ENCODE results near the gene STAC. TPM values are rescaled to one million over a fixed set of nuclear protein-coding genes. Genes with fewer than 3 reads are reported as not detected.
"Not testable (repeated sequence)": the region's sequence is repeated elsewhere in the genome, so short reads cannot be mapped to it uniquely, and the experiment has no call there.

Gene STAC
- total RNA-seq, 2 experiments from 2014 or later, result not detected

GRCh38 chr3:36486009-36486795 is 105.9 kb downstream of the STAC start:
- Mint-ChIP-seq H3K36me3 (ENCODE audit: low read depth) (no peaks in the 10 kb centered on the region), H3K4me1 (ENCODE audit: low read depth) (no peaks in the 10 kb centered on the region), H3K9me3 (no peaks in the 10 kb centered on the region), H3K27ac (no peak overlapping the region), H3K4me3 (no peak overlapping the region), H3K27me3 (ENCODE audit: low read depth) (peaks cover 2% of the 10 kb centered on the region)
- no peak for DNase-seq
- CTCF ChIA-PET, result interaction anchor here (0.6 kb wide), 1 partner anchor 141 kb away, joined by 3 read pairs; no protein-coding TSS in a partner anchor
- intact Hi-C loops (cut with micrococcal nuclease), result no loop called here

GRCh38 chr3:36487616-36488015 is 107.3 kb downstream of the STAC start:
- no peaks in the 10 kb centered on the region for H3K36me3 Mint-ChIP-seq (ENCODE audit: low read depth)
- no peak overlapping the region for H3K4me3 Mint-ChIP-seq
- CTCF ChIA-PET, result no interaction called here
- no peaks in the 10 kb centered on the region for H3K9me3 Mint-ChIP-seq
- peaks cover 2% of the 10 kb centered on the region for H3K27me3 Mint-ChIP-seq (ENCODE audit: low read depth)
- no peaks in the 10 kb centered on the region for H3K4me1 Mint-ChIP-seq (ENCODE audit: low read depth)
- DNase-seq, result no peak
- no peak overlapping the region for H3K27ac Mint-ChIP-seq
- intact Hi-C loops (cut with micrococcal nuclease), result no loop called here

- H3K27me3 Mint-ChIP-seq (ENCODE audit: low read depth), result peaks cover under 1% of the 10 kb centered on the region
- H3K9me3 Mint-ChIP-seq, result no peaks in the 10 kb centered on the region
- H3K27ac Mint-ChIP-seq, result no peak overlapping the region
- no peak overlapping the region for H3K4me3 Mint-ChIP-seq
- DNase-seq, result no peak
- no peaks in the 10 kb centered on the region for H3K4me1 Mint-ChIP-seq (ENCODE audit: low read depth)
- intact Hi-C loops (cut with micrococcal nuclease), result no loop called here
- CTCF ChIA-PET, result no interaction called here
- no peaks in the 10 kb centered on the region for H3K36me3 Mint-ChIP-seq (ENCODE audit: low read depth)
Observed at GRCh38 chr3:36488077-36488789, 107.9 kb downstream of the STAC start.

GRCh38 chr3:36489101-36489500 is 108.8 kb downstream of the STAC start:
- CTCF ChIA-PET, result no interaction called here
- no peak overlapping the region for H3K4me3 Mint-ChIP-seq
- intact Hi-C loops (cut with micrococcal nuclease), result no loop called here
- H3K36me3 Mint-ChIP-seq (ENCODE audit: low read depth), result no peaks in the 10 kb centered on the region
- no peaks in the 10 kb centered on the region for H3K9me3 Mint-ChIP-seq
- DNase-seq, result no peak
- H3K27ac Mint-ChIP-seq, result no peak overlapping the region
- no peaks in the 10 kb centered on the region for H3K4me1 Mint-ChIP-seq (ENCODE audit: low read depth)
- H3K27me3 Mint-ChIP-seq (ENCODE audit: low read depth), result no peaks in the 10 kb centered on the region

GRCh38 chr3:36489679-36490425 is 109.5 kb downstream of the STAC start:
- Mint-ChIP-seq H3K4me3 (no peak overlapping the region), H3K27me3 (ENCODE audit: low read depth) (peaks cover 2% of the 10 kb centered on the region), H3K36me3 (ENCODE audit: low read depth) (no peaks in the 10 kb centered on the region), H3K27ac (no peak overlapping the region), H3K9me3 (no peaks in the 10 kb centered on the region), H3K4me1 (ENCODE audit: low read depth) (no peaks in the 10 kb centered on the region)
- CTCF ChIA-PET, result no interaction called here
- DNase-seq, result no peak
- intact Hi-C loops (cut with micrococcal nuclease), result no loop called here

- intact Hi-C loops (cut with micrococcal nuclease), result no loop called here
- CTCF ChIA-PET, result no interaction called here
- Mint-ChIP-seq H3K27ac (no peak overlapping the region), H3K4me1 (ENCODE audit: low read depth) (no peaks in the 10 kb centered on the region), H3K9me3 (no peaks in the 10 kb centered on the region), H3K27me3 (ENCODE audit: low read depth) (peaks cover 5% of the 10 kb centered on the region), H3K36me3 (ENCODE audit: low read depth) (no peaks in the 10 kb centered on the region), H3K4me3 (no peak overlapping the region)
- DNase-seq, result no peak
Observed at GRCh38 chr3:36493051-36493450, 112.7 kb downstream of the STAC start.

- CTCF ChIA-PET, result no interaction called here
- no peak overlapping the region for H3K27ac Mint-ChIP-seq
- peaks cover 5% of the 10 kb centered on the region for H3K27me3 Mint-ChIP-seq (ENCODE audit: low read depth)
- H3K36me3 Mint-ChIP-seq (ENCODE audit: low read depth), result no peaks in the 10 kb centered on the region
- H3K9me3 Mint-ChIP-seq, result no peaks in the 10 kb centered on the region
- DNase-seq, result no peak
- intact Hi-C loops (cut with micrococcal nuclease), result no loop called here
- no peak overlapping the region for H3K4me3 Mint-ChIP-seq
- no peaks in the 10 kb centered on the region for H3K4me1 Mint-ChIP-seq (ENCODE audit: low read depth)
Observed at GRCh38 chr3:36494461-36495109, 114.3 kb downstream of the STAC start.

- no peaks in the 10 kb centered on the region for H3K4me1 Mint-ChIP-seq (ENCODE audit: low read depth)
- no peak overlapping the region for H3K4me3 Mint-ChIP-seq
- H3K27ac Mint-ChIP-seq, result no peak overlapping the region
- H3K27me3 Mint-ChIP-seq (ENCODE audit: low read depth), result peaks cover 5% of the 10 kb centered on the region
- H3K9me3 Mint-ChIP-seq, result no peaks in the 10 kb centered on the region
- intact Hi-C loops (cut with micrococcal nuclease), result no loop called here
- DNase-seq, result no peak
- no peaks in the 10 kb centered on the region for H3K36me3 Mint-ChIP-seq (ENCODE audit: low read depth)
- CTCF ChIA-PET, result no interaction called here
Observed at GRCh38 chr3:36496684-36497633, 116.7 kb downstream of the STAC start.

GRCh38 chr3:36500053-36500452 is 119.7 kb downstream of the STAC start:
- H3K36me3 Mint-ChIP-seq (ENCODE audit: low read depth); DNase-seq; H3K27ac Mint-ChIP-seq; CTCF ChIA-PET; H3K4me3 Mint-ChIP-seq; H3K27me3 Mint-ChIP-seq (ENCODE audit: low read depth); H3K9me3 Mint-ChIP-seq; intact Hi-C loops (cut with micrococcal nuclease); H3K4me1 Mint-ChIP-seq (ENCODE audit: low read depth): not testable (repeated sequence)

GRCh38 chr3:36501616-36502015 is 121.3 kb downstream of the STAC start:
- H3K27ac Mint-ChIP-seq, result no peak overlapping the region
- DNase-seq, result no peak
- intact Hi-C loops (cut with micrococcal nuclease), result no loop called here

GRCh38 chr3:36505393-36505792 is 125.1 kb downstream of the STAC start:
- H3K4me3 Mint-ChIP-seq, result no peak overlapping the region
- no peaks in the 10 kb centered on the region for H3K36me3 Mint-ChIP-seq (ENCODE audit: low read depth)
- intact Hi-C loops (cut with micrococcal nuclease), result no loop called here
- peaks cover 3% of the 10 kb centered on the region for H3K9me3 Mint-ChIP-seq
- no peak overlapping the region for H3K27ac Mint-ChIP-seq
- DNase-seq, result no peak
- H3K4me1 Mint-ChIP-seq (ENCODE audit: low read depth), result no peaks in the 10 kb centered on the region
- H3K27me3 Mint-ChIP-seq (ENCODE audit: low read depth), result peaks cover 3% of the 10 kb centered on the region
- CTCF ChIA-PET, result no interaction called here

More at GRCh38 chr3:36501616-36502015, 121.3 kb downstream of the STAC start:
- CTCF ChIA-PET, result no interaction called here
- H3K4me1 Mint-ChIP-seq (ENCODE audit: low read depth), result no peaks in the 10 kb centered on the region
- H3K9me3 Mint-ChIP-seq, result peaks cover 3% of the 10 kb centered on the region
- H3K4me3 Mint-ChIP-seq, result no peak overlapping the region
- H3K27me3 Mint-ChIP-seq (ENCODE audit: low read depth), result no peaks in the 10 kb centered on the region
- no peaks in the 10 kb centered on the region for H3K36me3 Mint-ChIP-seq (ENCODE audit: low read depth)
